ACC112 (cell line): Measurements from ENCODE around the gene TTC12.

Source experiments
- H2AFZ ChIP-seq: fragments of 200-600 bp; sonication (generic); one replicate; pipeline ENCODE4 v1.6.0; 2017; ENCODE audit warnings: antibody characterized with exemption, low read length; ENCODE audit not compliant: unreplicated experiment
- H3K27ac ChIP-seq: fragments of 200-600 bp; sonication (generic); 2 replicates; pipeline ENCODE4 v1.5.1; 2014; ENCODE audit warnings: low read depth, mild to moderate bottlenecking, antibody characterized with exemption, low read length, moderate library complexity
- H3K27me3 ChIP-seq: fragments of 200-600 bp; sonication (generic); 2 replicates; pipeline ENCODE4 v1.6.1; 2014; ENCODE audit warnings: mild to moderate bottlenecking, antibody characterized with exemption, low read length, moderate library complexity, mixed read lengths; ENCODE audit not compliant: insufficient read depth
- H3K36me3 ChIP-seq: fragments of 200-600 bp; sonication (generic); 2 replicates; pipeline ENCODE4 v1.6.1; 2016; ENCODE audit warnings: mild to moderate bottlenecking, antibody characterized with exemption, low read length, moderate library complexity, mixed read lengths; ENCODE audit not compliant: insufficient read depth
- H3K4me1 ChIP-seq: fragments of 200-600 bp; sonication (generic); one replicate; pipeline ENCODE4 v1.6.1; 2016; ENCODE audit warnings: low read length, mixed read lengths; ENCODE audit not compliant: insufficient read depth, unreplicated experiment, control insufficient read depth
- H3K4me3 ChIP-seq: fragments of 200-600 bp; sonication (generic); 2 replicates; pipeline ENCODE4 v1.5.1; 2014; ENCODE audit warnings: mild to moderate bottlenecking, low read depth, low read length
- H3K79me2 ChIP-seq: fragments of 200-600 bp; sonication (generic); one replicate; pipeline ENCODE4 v1.6.0; 2016; ENCODE audit warnings: low read length; ENCODE audit not compliant: control insufficient read depth, unreplicated experiment, insufficient read depth

The TTC12 gene

DNA sequence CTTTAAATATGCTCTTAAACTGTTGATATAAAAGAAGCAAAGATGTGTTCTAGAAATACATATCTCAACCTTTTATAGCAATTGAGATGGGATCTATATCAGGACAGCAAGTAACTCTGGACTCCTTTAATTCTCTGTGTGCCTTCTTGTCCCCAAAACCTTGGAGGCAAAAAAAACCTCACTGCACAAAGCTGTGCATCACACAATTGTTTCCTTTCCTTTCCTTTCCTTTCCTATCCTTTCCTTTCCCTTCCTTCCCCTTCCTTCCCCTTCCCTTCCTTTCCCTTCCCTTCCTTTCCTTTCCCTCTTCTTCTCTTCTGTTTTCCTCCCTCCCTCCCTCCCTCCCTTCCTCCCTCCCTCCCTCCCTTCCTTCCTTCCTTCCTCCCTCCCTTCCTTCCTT lies 9.5 kb upstream of the TTC12 start:
- Histone ChIP-seq H2AFZ (no peak overlapping the region), H3K4me3 (no peak overlapping the region), H3K27me3 (peaks cover 6% of the 10 kb centered on the region; the same call in 1 of the 2 replicates), H3K27ac (no peak overlapping the region), H3K79me2 (no peaks in the 10 kb centered on the region), H3K36me3 (no peaks in the 10 kb centered on the region), H3K4me1 (no peaks in the 10 kb centered on the region)

DNA sequence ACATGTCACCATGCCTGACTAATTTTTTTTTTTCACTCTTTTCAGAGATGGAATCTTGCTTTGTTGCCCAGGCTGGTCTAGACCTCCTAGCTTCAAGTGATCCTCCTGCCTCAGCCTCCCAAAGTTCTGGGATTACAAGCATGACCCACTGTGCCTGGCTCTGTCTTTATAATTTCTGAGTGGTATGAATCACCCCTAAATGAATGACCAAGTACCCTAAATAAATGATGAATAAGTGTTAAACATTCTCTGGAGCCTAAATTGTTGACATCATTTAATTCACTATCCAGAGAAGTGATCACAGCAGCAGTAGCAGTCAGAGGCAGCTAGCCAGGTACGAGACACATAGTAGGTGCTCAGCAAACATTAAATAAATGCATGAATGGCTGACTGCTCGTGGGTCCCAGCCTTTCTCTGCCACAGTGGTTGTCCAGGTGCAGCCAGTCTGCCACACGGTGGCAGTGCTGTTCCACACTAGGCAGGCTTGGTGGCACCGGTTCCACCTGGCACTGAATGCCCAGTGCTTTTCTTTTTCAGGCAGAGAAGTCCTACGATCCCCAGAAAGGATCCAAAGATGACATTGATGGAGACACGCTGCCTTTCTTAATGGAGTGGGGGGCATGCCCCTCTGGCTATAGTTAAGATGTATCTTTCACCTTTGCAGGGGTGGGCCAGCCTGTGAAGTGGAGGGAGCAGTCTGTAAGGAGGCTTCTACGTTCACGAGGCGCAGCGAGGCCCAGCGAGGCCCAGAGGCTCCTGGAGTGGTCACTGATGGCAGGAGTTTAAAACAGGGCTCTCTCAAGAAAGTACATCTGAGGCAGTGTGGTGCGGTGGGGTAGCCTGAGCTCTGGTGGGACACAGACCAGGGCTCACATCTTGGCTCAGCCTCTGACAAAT lies 8.7 kb upstream of the TTC12 start:
- H3K4me1 ChIP-seq = no peaks in the 10 kb centered on the region
- no peaks in the 10 kb centered on the region for H3K36me3 ChIP-seq
- H3K79me2 ChIP-seq = no peaks in the 10 kb centered on the region
- H3K27me3 ChIP-seq = no peaks in the 10 kb centered on the region
- no peak overlapping the region for H3K4me3 ChIP-seq
- H2AFZ ChIP-seq = no peak overlapping the region
- no peak overlapping the region for H3K27ac ChIP-seq

DNA sequence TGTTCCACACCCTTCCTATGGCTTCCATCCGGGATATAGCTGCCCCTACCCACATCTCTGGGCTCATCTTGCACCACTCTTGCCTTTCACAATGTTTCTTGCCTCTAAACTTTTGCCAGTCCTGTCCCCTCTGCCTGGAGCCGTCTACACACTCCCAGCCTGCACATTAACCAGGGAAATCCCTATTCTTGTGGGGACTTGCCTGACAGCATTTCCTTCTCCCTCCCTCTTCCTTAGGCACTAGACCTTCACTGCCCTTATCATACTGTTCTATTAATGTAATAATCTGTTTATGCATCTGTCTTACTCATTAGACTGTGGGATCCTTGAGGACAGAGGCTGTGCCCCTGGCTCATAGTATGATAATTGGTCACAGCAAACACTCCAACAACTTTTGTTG lies 5.8 kb upstream of the TTC12 start:
- H3K4me1 ChIP-seq = peaks cover 2% of the 10 kb centered on the region
- no peaks in the 10 kb centered on the region for H3K27me3 ChIP-seq
- H3K36me3 ChIP-seq = no peaks in the 10 kb centered on the region
- no peak overlapping the region for H2AFZ ChIP-seq
- no peaks in the 10 kb centered on the region for H3K79me2 ChIP-seq
- H3K4me3 ChIP-seq = no peak overlapping the region
- H3K27ac ChIP-seq = no peak overlapping the region

DNA sequence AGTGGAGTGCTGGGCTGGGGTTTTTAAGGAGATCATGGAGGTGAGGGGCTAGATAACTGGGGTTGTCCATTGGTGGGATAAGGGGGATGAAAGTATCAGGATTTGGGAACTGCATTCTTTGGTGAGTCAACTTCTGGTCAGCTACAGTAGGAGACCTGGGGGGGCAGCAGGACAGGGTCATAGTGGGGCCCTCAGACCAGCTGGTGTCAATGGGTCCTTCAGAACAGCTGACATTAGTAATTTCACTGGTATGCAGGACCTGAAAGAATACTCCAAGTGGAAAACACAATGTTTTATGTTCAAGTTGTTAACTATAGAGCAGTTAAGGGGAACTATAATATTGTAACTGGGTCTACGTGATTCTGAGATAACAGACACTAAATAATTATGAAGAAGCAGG lies 2.8 kb upstream of the TTC12 start:
- Histone ChIP-seq H2AFZ (no peak overlapping the region), H3K4me3 (no peak overlapping the region), H3K27ac (no peak overlapping the region), H3K36me3 (no peaks in the 10 kb centered on the region), H3K4me1 (peaks cover 11% of the 10 kb centered on the region), H3K27me3 (no peaks in the 10 kb centered on the region), H3K79me2 (no peaks in the 10 kb centered on the region)

DNA sequence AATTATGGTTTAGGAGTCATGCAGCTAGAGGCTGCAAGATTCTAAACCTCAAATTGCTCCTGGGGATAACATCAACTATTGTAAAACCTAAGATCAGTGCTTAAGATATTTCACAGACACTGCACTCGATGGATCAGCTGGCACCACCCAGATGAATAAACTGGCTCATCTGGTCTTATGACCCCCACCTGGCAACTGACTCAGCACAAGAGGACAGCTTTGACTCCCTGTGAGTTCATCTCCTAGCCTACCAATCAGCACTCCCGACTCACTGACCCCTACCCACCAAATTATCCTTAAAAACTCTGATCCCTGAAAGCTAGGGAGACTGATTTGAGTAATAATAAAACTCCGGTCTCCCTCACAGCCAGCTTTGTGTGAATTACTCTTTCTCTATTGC lies 782 bp upstream of the TTC12 start:
- Histone ChIP-seq H2AFZ (peak overlapping the region; percentile 94), H3K4me3 (peak overlapping the region; percentile 92), H3K27me3 (no peaks in the 10 kb centered on the region), H3K4me1 (peaks cover 11% of the 10 kb centered on the region), H3K79me2 (no peaks in the 10 kb centered on the region), H3K27ac (no peak overlapping the region), H3K36me3 (0 out of 2 replicates have a peak, but pooled peaks cover 3% of the 10 kb centered on the region)

DNA sequence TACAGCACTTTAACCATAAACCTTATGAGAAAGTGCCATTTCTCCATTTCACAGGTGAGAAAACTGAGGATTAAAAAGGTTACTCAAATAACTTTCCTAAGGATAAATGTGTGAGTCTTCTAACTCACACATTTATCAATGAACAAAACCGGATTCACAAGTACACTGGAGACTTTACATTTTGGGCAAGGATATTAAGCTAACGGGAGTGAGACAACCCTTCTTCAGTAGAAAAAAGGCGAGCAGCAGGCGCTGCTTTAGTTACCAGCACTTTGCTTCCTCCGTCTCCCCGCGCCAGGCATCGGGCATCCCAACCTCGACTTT lies 356 bp upstream of the TTC12 start:
- H3K79me2 ChIP-seq = no peaks in the 10 kb centered on the region
- H3K27me3 ChIP-seq = no peaks in the 10 kb centered on the region
- no peak overlapping the region for H3K27ac ChIP-seq
- 0 out of 2 replicates have a peak, but pooled peaks cover 3% of the 10 kb centered on the region for H3K36me3 ChIP-seq
- H3K4me1 ChIP-seq = peaks cover 11% of the 10 kb centered on the region
- peak overlapping the region; percentile 92 for H3K4me3 ChIP-seq
- peak overlapping the region; percentile 94 for H2AFZ ChIP-seq

DNA sequence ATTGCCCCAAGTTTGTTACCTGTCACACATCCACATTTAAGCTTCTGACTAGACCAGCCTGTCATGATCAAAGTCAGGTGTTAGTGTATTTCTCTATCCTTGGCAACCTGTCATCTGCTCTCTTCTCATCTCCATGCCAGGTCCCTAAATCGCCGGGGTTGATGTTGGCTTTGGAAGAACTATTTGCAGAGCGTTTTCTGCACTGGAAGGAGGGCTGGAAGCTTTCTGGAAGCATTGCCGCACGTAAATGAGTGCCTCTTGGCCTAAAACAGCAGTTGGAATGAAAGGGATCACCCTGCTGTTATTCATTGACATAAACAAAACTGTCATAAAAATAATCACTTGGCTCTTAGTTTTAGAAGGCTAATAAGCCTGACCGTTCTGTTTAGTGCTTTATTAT lies 1.4 kb downstream of the TTC12 start:
- Histone ChIP-seq H3K79me2 (no peaks in the 10 kb centered on the region), H3K4me1 (peaks cover 11% of the 10 kb centered on the region), H3K27me3 (no peaks in the 10 kb centered on the region), H3K27ac (no peak overlapping the region), H3K4me3 (peak overlapping the region; percentile 92; the same call in 1 of the 2 replicates), H2AFZ (no peak overlapping the region), H3K36me3 (0 out of 2 replicates have a peak, but pooled peaks cover 3% of the 10 kb centered on the region)

DNA sequence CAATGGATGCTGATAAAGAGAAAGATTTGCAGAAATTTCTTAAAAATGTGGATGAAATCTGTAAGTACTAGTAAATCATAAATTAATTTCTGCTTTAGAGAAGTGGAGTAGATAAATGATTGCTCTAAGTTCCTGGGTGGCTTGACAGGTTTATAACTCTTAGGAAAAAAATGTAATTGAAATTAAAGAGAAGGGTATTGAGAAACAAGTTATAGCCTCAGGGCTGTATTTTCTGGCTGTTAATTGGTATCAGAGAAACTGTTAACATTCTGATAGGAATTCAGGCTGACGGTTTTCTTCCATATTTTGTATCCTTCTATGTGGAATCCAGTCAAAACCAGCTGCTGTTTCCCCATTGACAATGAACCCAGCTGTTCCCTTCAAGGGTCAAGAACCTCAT lies 1.9 kb downstream of the TTC12 start:
- Histone ChIP-seq H3K27ac (no peak overlapping the region), H2AFZ (no peak overlapping the region), H3K79me2 (no peaks in the 10 kb centered on the region), H3K4me3 (no peak overlapping the region), H3K4me1 (peaks cover 11% of the 10 kb centered on the region), H3K27me3 (no peaks in the 10 kb centered on the region), H3K36me3 (0 out of 2 replicates have a peak, but pooled peaks cover 3% of the 10 kb centered on the region)

DNA sequence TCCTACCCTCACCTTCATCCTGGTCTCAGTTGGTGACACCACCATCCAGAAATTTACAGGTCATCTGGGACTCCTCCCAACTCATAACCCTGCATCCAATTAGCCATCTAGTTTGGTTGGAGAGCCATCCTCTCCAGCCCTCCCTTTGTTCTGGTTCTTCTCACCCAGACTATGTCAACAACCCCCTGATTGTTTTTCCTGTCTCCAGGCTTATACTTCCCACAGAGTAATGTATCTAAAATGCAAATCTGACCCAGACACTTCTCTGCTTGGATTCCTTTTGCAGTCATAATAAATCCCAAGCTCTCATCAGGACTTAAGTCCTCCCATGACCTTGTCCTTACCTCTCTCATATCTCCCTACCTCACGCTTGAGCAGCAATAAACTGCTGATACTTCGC lies 3.0 kb downstream of the TTC12 start:
- Histone ChIP-seq H3K4me1 (peaks cover 11% of the 10 kb centered on the region), H3K36me3 (0 out of 2 replicates have a peak, but pooled peaks cover 3% of the 10 kb centered on the region), H3K4me3 (no peak overlapping the region), H3K79me2 (no peaks in the 10 kb centered on the region), H3K27ac (no peak overlapping the region), H2AFZ (no peak overlapping the region), H3K27me3 (no peaks in the 10 kb centered on the region)

DNA sequence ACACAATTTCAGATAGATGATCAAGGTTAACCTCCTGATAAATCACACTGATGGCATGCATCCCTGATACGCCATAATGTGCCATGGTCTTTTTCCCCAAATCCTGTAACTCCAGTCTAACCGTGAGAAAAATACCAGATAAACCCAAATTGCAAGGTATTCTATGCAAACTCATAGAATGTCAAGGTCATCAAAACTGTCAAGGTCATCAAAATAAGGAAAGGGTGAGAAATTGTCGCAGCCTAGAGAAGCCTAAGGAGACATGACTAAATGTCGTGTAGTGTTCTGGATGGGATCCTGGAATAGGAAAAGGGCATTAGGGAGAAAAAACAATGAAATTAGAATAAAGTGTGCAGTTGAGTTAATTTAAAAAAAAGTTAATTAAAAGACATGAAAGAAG lies 4.7 kb downstream of the TTC12 start:
- no peak overlapping the region for H2AFZ ChIP-seq
- H3K27ac ChIP-seq = no peak overlapping the region
- peaks cover 4% of the 10 kb centered on the region for H3K4me1 ChIP-seq
- no peaks in the 10 kb centered on the region for H3K79me2 ChIP-seq
- H3K27me3 ChIP-seq = no peaks in the 10 kb centered on the region
- H3K4me3 ChIP-seq = no peak overlapping the region
- 0 out of 2 replicates have a peak, but pooled peaks cover 3% of the 10 kb centered on the region for H3K36me3 ChIP-seq

DNA sequence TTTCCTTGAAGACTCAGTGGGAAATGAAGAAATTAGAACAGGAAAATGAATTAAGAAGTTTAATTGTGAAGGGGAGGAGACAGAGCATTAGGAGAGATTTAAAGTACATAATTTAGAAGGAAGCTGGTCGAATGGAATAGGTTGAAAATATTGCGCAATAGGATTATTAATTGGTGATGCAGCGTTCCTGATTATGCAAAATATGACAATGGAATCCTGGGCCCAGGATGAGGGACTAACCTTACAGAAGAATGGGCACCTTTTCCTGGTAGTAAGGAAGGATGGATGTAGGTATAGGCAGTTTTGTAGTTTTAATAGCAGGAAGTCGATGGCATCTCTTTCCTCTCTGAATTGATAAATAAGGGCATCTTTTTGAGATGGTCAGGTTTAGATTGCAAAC lies 7.8 kb downstream of the TTC12 start:
- Histone ChIP-seq H3K36me3 (0 out of 2 replicates have a peak, but pooled peaks cover 3% of the 10 kb centered on the region), H3K27me3 (no peaks in the 10 kb centered on the region), H3K27ac (no peak overlapping the region), H2AFZ (no peak overlapping the region), H3K4me3 (no peak overlapping the region), H3K4me1 (no peaks in the 10 kb centered on the region), H3K79me2 (no peaks in the 10 kb centered on the region)
